Activated CD8-positive, alpha-beta memory T cell treated with anti-CD3 and anti-CD28 coated beads for 4 hours (primary cell): ENCODE results near the gene ZFAND2B.
"Not testable (repeated sequence)": the region's sequence is repeated elsewhere in the genome, so short reads cannot be mapped to it uniquely, and the experiment has no call there.

ENCODE experiments used
- DNase-seq, 2 donors: peaks; one replicate each; pipeline ENCODE4 v3.0.0-alpha.2; 2020; ENCODE audit warnings: low read depth in 2 of 2

Gene ZFAND2B

GRCh38 chr2:219250049-219250781, 43.6 kb downstream of the ZFAND2B start:
- DNase-seq, result no peak

GRCh38 chr2:219251656-219252055, 45.1 kb downstream of the ZFAND2B start:
- DNase-seq, result no peak

- no peak for DNase-seq
Observed at GRCh38 chr2:219252084-219252483, 45.5 kb downstream of the ZFAND2B start.

- DNase-seq, result no peak
Observed at GRCh38 chr2:219252570-219252899, 46.0 kb downstream of the ZFAND2B start.

GRCh38 chr2:219252900-219253752, 46.5 kb downstream of the ZFAND2B start, which contains the start of gene TUBA4B:
Gene TUBA4B (plus strand): TSS chr2:219253243. CDS start chr2:219253408, 165 bp downstream.
- DNase-seq, result no peak

- peak; percentile 80 to 81 for DNase-seq
Observed at GRCh38 chr2:219253753-219254589, 47.4 kb downstream of the ZFAND2B start, which contains the start of gene TUBA4A. Gene TUBA4A (minus strand): TSS chr2:219253918. CDS start chr2:219253858, 60 bp downstream.

- no peak for DNase-seq
Observed at GRCh38 chr2:219254590-219255201, 48.1 kb downstream of the ZFAND2B start.

GRCh38 chr2:219258942-219259341, 52.4 kb downstream of the ZFAND2B start:
- not testable (repeated sequence) for DNase-seq
